ENCODE results near the gene PRR14.

The PRR14 gene

GRCh38 chr16:30658731-30659506 lies 8.2 kb downstream of the PRR14 start:
- peak in 1 of 3 donors; percentile 95 for DNase-seq (ENCODE audit: low read depth in 2 of 3, low spot score in 1 of 3)

GRCh38 chr16:30659507-30660423 lies 9.0 kb downstream of the PRR14 start:
- DNase-seq (ENCODE audit: low read depth in 2 of 3, low spot score in 1 of 3): peak in 1 of 3 donors; percentile 28

DNA sequence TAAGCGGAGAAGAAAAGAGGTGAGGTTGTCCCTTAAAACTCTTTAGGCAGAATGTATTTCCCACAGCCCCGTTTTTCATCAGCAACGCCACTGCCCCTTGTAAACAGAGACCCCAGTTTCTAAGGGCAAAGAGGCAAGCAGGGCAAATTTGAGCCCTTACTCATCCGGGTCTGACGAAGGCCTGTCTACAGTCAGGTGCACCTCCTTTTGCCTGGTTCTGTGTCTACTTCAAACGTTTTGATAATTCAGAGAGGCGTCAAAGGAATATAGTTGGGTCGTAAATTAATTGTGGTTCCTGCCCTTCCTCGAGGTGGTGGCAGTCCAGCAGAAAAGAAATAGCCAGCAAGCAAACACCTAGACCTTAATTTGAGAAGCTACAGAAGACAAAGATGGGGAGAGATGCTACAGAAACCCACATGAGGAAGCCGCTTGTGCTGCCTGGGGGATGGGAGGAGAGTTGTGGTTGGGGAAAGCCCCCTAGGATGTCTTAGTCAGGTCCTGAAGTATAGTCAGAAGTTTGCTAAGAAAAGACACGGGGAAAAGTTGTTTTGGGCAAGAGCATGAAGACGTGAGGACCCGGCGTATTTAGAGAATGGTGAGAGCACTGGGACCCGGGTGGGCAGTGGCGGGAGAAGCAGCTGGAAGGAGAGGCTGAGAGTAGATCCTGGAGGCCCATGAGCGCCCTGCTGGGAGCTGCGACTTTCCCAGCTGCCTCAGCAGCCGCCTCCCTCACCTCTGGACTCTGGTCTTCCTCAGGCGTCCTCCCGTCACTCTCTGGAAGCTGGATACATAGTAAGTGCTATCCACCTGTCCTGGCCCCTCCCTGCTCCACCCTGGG lies 9.9 kb downstream of the PRR14 start:
- DNase-seq (ENCODE audit: low read depth in 2 of 3, low spot score in 1 of 3): peak; percentile 71 to 77 (median 74)

- no peak for DNase-seq (ENCODE audit: low read depth in 2 of 3, low spot score in 1 of 3)
These were observed 11.7 kb downstream of the PRR14 start for GRCh38 chr16:30662449-30662848.

GRCh38 chr16:30663038-30663437 lies 12.3 kb downstream of the PRR14 start:
- DNase-seq (ENCODE audit: low read depth in 2 of 3, low spot score in 1 of 3): no peak

DNA sequence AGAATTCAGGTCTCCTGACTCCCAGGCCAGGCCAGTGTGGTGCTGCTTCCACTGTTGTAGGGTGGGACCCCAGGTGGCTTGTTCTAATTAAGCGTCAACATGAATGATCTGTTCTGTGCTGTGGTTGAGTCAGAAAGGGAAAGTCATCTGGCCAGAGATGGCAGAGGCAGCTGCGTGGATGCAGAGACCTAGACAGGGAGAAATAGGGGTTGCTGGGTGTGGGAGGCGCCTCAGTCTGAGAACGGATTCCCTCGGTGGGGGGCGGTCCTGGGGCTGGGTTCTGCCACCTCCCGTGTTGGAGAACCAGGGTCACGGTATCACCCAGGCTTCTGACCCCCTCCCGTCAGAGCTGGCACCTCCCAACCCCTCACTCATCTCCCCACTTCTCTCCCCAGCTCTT lies 13.1 kb downstream of the PRR14 start:
- no peak for DNase-seq (ENCODE audit: low read depth in 2 of 3, low spot score in 1 of 3)

DNA sequence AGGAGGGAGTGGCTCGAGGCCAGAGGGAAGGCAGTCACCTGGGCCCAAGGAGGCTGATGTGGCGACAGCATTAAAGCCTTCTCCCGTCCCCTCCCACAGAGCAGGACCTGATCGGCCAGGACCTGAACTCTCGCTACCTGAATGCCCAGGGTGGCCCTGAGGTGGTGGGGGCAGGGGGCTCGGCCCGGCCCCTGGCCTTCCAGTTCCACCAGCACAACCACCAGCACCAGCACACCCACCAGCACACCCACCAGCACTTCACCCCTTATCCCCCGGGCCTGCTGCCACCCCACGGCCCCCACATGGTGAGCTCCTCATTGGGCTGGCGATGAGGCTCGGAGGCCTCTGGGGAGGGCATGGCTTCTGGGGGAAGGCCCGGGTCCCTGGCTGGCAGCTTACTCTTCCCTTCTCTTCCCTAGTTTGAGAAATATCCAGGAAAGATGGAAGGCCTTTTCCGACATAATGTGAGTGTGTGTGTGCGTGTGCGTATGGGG lies 13.9 kb downstream of the PRR14 start:
- DNase-seq (ENCODE audit: low read depth in 2 of 3, low spot score in 1 of 3): no peak

DNA sequence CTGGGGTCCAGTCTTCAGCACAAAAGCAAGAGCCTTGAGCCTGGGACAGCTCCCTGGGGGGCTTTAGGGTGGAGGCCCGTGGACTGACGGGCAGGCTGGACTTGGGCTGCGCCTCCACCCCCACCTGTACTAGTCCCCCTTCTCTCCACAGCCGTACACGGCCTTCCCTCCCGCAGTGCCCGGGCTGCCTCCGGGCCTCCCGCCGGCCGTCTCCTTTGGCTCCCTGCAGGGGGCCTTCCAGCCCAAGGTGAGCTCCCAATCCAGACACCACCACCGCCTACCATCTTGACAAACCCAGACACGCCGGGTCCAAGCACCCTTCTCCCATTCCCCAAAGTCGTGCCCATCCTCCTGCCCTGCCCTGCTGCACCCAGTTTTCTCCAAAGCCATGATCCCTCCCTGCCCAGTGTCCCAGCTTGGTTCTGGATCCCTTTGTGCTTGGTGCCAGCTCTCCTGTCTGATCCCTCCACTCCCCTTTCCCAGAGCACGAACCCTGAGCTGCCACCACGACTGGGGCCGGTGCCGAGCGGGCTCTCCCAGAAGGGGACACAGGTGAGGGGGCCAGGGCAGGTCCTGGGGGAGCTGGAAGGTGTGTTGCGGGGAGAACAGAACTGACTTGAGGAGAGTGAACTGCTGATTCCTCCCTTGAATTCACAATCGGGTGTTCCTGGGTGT lies 14.5 kb downstream of the PRR14 start:
- DNase-seq (ENCODE audit: low read depth in 2 of 3, low spot score in 1 of 3): no peak

DNA sequence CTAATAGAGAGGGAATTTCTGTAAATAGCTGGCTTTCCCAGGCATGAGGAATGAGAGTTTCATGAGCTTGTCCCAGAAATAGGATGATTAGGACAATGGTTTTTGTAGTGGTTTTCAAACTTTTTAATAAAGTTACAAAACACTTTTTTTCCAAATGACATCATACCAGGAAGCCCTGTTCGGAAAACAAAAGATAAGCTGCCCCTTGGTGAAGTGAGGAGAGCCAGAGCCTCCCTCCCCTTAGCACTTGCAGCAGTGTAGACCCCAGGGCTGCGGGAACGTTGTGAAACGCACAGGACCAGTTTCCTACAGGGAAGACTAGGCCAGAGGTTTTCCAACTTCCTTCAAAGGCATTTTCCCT lies 15.1 kb downstream of the PRR14 start:
- no peak for DNase-seq (ENCODE audit: low read depth in 2 of 3, low spot score in 1 of 3)

GRCh38 chr16:30666681-30667080 lies 15.9 kb downstream of the PRR14 start:
- no peak for DNase-seq (ENCODE audit: low read depth in 2 of 3, low spot score in 1 of 3)

DNA sequence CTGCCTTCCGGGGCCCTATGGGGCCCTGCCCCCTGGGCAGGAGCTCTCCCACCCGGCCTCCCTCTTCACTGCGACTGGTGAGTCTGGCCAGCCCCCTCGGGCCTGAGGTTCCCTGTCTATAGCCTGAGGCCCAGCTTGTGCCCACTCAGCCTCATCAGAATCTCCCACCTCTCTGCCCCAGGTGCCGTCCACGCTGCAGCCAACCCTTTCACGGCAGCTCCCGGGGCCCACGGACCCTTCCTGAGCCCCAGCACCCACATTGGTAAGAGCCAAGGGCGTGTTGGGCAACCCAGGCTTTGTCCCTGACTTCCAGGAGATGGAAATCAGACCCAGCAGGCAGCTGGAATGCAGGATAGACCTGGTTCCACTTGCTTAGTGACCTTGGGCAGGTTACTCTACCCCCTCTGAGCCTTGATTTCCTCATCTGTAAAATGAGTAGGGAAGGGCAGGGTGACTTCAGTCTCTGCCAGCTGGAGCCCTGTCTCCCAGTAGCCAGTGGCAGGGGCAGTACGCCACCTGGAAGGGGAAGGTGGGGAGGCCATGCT lies 16.7 kb downstream of the PRR14 start:
- DNase-seq (ENCODE audit: low read depth in 2 of 3, low spot score in 1 of 3): no peak

DNA sequence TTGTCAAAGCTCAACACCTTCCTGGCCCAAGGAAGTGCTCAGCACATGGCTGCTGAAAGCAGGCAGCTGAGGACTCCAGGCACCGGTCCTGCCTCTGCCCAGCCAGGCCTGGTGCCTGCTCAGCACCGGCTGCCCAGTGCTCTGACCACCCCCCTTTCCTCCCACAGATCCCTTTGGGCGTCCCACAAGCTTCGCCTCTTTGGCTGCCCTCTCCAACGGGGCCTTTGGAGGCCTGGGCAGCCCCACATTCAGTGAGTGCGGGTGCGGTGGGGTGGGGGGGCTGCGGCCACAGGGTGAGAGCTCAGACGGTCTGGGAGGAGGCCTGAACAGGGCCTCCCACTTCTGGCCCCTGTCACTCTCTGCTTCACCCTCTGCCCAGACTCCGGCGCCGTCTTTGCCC lies 17.6 kb downstream of the PRR14 start:
- no peak for DNase-seq (ENCODE audit: low read depth in 2 of 3, low spot score in 1 of 3)

GRCh38 chr16:30669026-30669902 lies 18.5 kb downstream of the PRR14 start:
- no peak for DNase-seq (ENCODE audit: low read depth in 2 of 3, low spot score in 1 of 3)

- DNase-seq (ENCODE audit: low read depth in 2 of 3, low spot score in 1 of 3): no peak
These were observed 19.4 kb downstream of the PRR14 start for GRCh38 chr16:30669903-30670824.

DNA sequence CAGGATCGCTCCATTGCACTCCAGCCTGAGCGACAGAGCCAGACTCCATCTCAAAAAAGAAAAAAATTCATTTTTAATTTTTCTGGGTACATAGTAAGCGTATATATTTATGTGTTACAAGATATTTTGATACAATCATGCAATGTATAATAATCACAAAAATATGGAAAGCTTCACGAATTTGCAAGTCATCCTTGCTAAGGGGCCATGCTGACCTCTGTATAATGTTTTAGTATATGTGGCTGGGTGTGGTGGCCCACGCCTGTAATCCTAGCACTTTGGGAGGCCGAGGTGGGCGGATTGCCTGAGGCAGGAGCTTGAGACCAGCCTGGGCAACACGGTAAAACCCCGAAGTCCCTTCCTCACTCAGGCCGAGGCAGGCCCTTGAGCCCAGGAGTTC lies 24.4 kb downstream of the PRR14 start:
- no peak for DNase-seq (ENCODE audit: low read depth in 2 of 3, low spot score in 1 of 3)

- DNase-seq (ENCODE audit: low read depth in 2 of 3, low spot score in 1 of 3): no peak
These were observed 27.3 kb downstream of the PRR14 start for GRCh38 chr16:30677931-30678585.

- no peak for DNase-seq (ENCODE audit: low read depth in 2 of 3, low spot score in 1 of 3)
These were observed 27.8 kb downstream of the PRR14 start for GRCh38 chr16:30678586-30678970.

GRCh38 chr16:30680326-30680725 lies 29.6 kb downstream of the PRR14 start:
- no peak for DNase-seq (ENCODE audit: low read depth in 2 of 3, low spot score in 1 of 3)
